CD4-positive, alpha-beta T cell (primary cell): ENCODE results near the gene TIGD1. TPM values are rescaled to one million over a fixed set of nuclear protein-coding genes. Genes with fewer than 3 reads are reported as not detected.

Experiments used
- ATAC-seq: fragments of 200-7000 bp; cut with Tn5 transposase; one replicate; pipeline ENCODE4 v1.10.0; 2022; ENCODE audit warnings: mild to moderate bottlenecking; ENCODE audit not compliant: poor library complexity
- CTCF ChIA-PET: fragments of 350-600 bp; sonication (Branson Sonifier 250); formaldehyde crosslinking; loops from one replicate; lab custom pipeline; 2021; ENCODE audit warnings: antibody characterized with exemption, inconsistent platforms; lab: Charles Lee
- POLR2A ChIA-PET: fragments of 350-600 bp; sonication (Branson Sonifier 250); formaldehyde crosslinking; loops from one replicate; lab custom pipeline; 2021; ENCODE audit warnings: antibody characterized with exemption, inconsistent platforms; lab: Charles Lee
- DNase-seq, 14 experiments: peaks; one replicate each; pipeline ENCODE4 v3.0.0-alpha.2; 2013 to 2020; ENCODE audit warnings: mixed read lengths in 2 of 14
- H3K27ac ChIP-seq, 2 donors: one replicate each; pipeline versions ENCODE4 v1.5.1 to v1.7.0; 2013; ENCODE audit warnings: low read length in 2 of 2, low read depth in 1 of 2, mild to moderate bottlenecking in 1 of 2
- H3K27me3 ChIP-seq, 2 experiments: 1 replicate in 1 of 2; 2 replicates in 1 of 2; pipeline versions ENCODE4 v1.6.1 to v1.7.0; 2013; ENCODE audit warnings: low read length in 2 of 2, control low read depth in 1 of 2, mild to moderate bottlenecking in 1 of 2, moderate library complexity in 1 of 2; ENCODE audit not compliant: insufficient read depth in 2 of 2, control insufficient read depth in 1 of 2
- H3K36me3 ChIP-seq: one replicate; pipeline ENCODE4 v1.6.1; 2013; ENCODE audit warnings: low read length, control low read depth; ENCODE audit not compliant: insufficient read depth
- H3K4me1 ChIP-seq: one replicate; pipeline ENCODE4 v1.6.1; 2013; ENCODE audit warnings: low read length, control low read depth; ENCODE audit not compliant: insufficient read depth
- H3K4me3 ChIP-seq: one replicate; pipeline ENCODE4 v1.5.1; 2013; ENCODE audit warnings: mild to moderate bottlenecking, low read length, moderate library complexity
- H3K9me3 ChIP-seq, 2 experiments: 1 replicate in 1 of 2; 2 replicates in 1 of 2; pipeline versions ENCODE4 v1.6.1 to v1.7.0; 2013; ENCODE audit warnings: low read length in 2 of 2, mild to moderate bottlenecking in 2 of 2, control low read depth in 1 of 2, moderate library complexity in 1 of 2; ENCODE audit not compliant: control insufficient read depth in 1 of 2, insufficient read depth in 1 of 2
- H3K27ac Mint-ChIP-seq: one replicate; pipeline ENCODE4 v1.8.0; 2020; ENCODE audit warnings: mixed read lengths
- H3K27me3 Mint-ChIP-seq: one replicate; pipeline ENCODE4 v1.8.0; 2021; ENCODE audit warnings: mixed read lengths
- H3K36me3 Mint-ChIP-seq: one replicate; pipeline ENCODE4 v1.8.0; 2021; ENCODE audit warnings: low read depth, mixed read lengths
- H3K4me1 Mint-ChIP-seq: one replicate; pipeline ENCODE4 v1.8.0; 2021; ENCODE audit warnings: low read depth, mixed read lengths
- H3K4me3 Mint-ChIP-seq: one replicate; pipeline ENCODE4 v1.8.0; 2020; ENCODE audit warnings: mild to moderate bottlenecking, mixed read lengths
- H3K9me3 Mint-ChIP-seq: one replicate; pipeline ENCODE4 v1.8.0; 2020; ENCODE audit warnings: mixed read lengths
- CTCF ChIP-seq: fragments of 200-600 bp; IDR thresholded peaks from one replicate; pipeline ENCODE4 v1.8.0; 2022; ENCODE audit warnings: antibody characterized with exemption, mild to moderate bottlenecking
- intact Hi-C, 2 experiments: fragments of 100-400 bp; cut with DNase I in 1 of 2; cut with micrococcal nuclease in 1 of 2; formaldehyde crosslinking; loops; one replicate each; pipeline versions ENCODE4 v1.15.1 to v1.9.0; 2023 to 2025; cut with DNase I, micrococcal nuclease
- total RNA-seq, 174 experiments: library from RNA in 2 of 174; stranded (reverse) in 2 of 174; gene quantifications; one replicate each; pipeline ENCODE4 v1.2.3 and lab custom pipeline; 2021 to 2026

Gene TIGD1
- total RNA-seq, 2 experiments from 2014 or later: 22.1 to 22.2 TPM

- Histone ChIP-seq H3K27me3 (peaks cover 5 to 23% of the 10 kb centered on the region in 2 experiments), H3K9me3 (peaks cover 0 to 18% of the 10 kb centered on the region in 2 experiments), H3K27ac (no peak overlapping the region), H3K4me1 (no peaks in the 10 kb centered on the region), H3K36me3 (no peaks in the 10 kb centered on the region), H3K4me3 (no peak overlapping the region)
- Mint-ChIP-seq H3K4me3 (no peak overlapping the region), H3K27ac (no peak overlapping the region), H3K9me3 (no peaks in the 10 kb centered on the region), H3K4me1 (peaks cover 3% of the 10 kb centered on the region), H3K36me3 (no peaks in the 10 kb centered on the region), H3K27me3 (peaks cover 12% of the 10 kb centered on the region)
- no peak for TF ChIP-seq CTCF
- intact Hi-C loops: no loop called here
- ChIA-PET POLR2A (no interaction called here), CTCF (no interaction called here)
- DNase-seq: peak in 1 of 14 experiments; percentile 31
- no peak for ATAC-seq
These were observed 11.7 kb downstream of the TIGD1 start for GRCh38 chr2:232538671-232539070.

DNA sequence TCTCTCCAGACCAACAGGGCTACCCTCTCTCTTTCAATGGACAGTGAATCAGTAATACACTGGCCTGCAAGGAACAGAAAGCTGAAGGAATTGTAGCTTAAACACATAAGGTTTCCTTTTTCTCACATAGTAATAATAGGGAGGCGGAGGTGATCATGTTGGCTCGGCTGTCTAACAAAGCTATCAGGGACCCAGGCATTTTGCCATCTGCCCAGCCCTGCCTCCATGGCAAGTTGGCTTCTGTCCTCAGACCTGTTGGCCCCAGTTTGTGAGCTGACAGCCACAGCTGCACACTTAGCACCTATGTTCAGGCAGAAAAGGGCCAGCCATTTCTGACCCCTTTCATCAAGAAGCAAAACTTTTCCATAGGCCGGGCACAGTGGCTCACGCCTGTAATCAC, 12.9 kb downstream of the TIGD1 start:
- H3K4me3 Mint-ChIP-seq: no peak overlapping the region
- Histone ChIP-seq H3K9me3 (peaks cover 0 to 15% of the 10 kb centered on the region in 2 experiments), H3K4me1 (no peaks in the 10 kb centered on the region), H3K36me3 (no peaks in the 10 kb centered on the region), H3K27ac (no peak overlapping the region), H3K27me3 (peaks cover 5 to 23% of the 10 kb centered on the region in 2 experiments), H3K4me3 (no peak overlapping the region)
- H3K27ac Mint-ChIP-seq: no peak overlapping the region
- POLR2A ChIA-PET: no interaction called here
- H3K27me3 Mint-ChIP-seq: peaks cover 19% of the 10 kb centered on the region
- CTCF ChIA-PET: no interaction called here
- H3K9me3 Mint-ChIP-seq: no peaks in the 10 kb centered on the region
- ATAC-seq: no peak
- no peaks in the 10 kb centered on the region for H3K4me1 Mint-ChIP-seq
- no peak for TF ChIP-seq CTCF
- no peaks in the 10 kb centered on the region for H3K36me3 Mint-ChIP-seq
- intact Hi-C loops: no loop called here
- DNase-seq: no peak

DNA sequence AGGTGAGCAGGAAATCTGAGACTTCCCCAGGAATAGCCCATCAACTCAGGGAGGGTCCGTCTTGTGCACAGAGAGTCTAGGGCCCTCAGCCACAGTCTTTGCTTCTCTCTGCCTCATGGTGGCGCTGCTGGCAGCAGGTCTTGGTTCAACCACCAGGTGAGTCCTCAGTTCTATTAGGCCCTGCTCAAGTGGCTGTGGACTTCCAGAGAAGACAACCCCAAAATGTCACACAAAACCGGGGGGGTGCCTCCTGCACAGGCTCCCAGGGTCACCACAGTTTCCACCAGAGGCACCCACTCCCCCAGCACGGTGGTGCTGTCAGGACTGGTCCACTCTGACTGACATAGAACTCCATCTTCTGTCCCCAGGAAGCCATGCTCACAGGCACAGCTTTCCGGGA, 13.3 kb downstream of the TIGD1 start:
- Histone ChIP-seq H3K36me3 (no peaks in the 10 kb centered on the region), H3K4me3 (no peak overlapping the region), H3K27ac (no peak overlapping the region), H3K9me3 (peaks cover 0 to 15% of the 10 kb centered on the region in 2 experiments), H3K4me1 (no peaks in the 10 kb centered on the region), H3K27me3 (peaks cover 5 to 23% of the 10 kb centered on the region in 2 experiments)
- peak in 1 of 14 experiments; percentile 13 for DNase-seq
- Mint-ChIP-seq H3K27ac (no peak overlapping the region), H3K4me3 (no peak overlapping the region), H3K4me1 (no peaks in the 10 kb centered on the region), H3K36me3 (no peaks in the 10 kb centered on the region), H3K27me3 (peaks cover 20% of the 10 kb centered on the region), H3K9me3 (no peaks in the 10 kb centered on the region)
- ATAC-seq: no peak
- POLR2A ChIA-PET: no interaction called here
- intact Hi-C loops: no loop called here
- TF ChIP-seq CTCF: no peak
- CTCF ChIA-PET: no interaction called here
